ENCODE data around the gene CCDC12.

CCDC12 gene

DNA sequence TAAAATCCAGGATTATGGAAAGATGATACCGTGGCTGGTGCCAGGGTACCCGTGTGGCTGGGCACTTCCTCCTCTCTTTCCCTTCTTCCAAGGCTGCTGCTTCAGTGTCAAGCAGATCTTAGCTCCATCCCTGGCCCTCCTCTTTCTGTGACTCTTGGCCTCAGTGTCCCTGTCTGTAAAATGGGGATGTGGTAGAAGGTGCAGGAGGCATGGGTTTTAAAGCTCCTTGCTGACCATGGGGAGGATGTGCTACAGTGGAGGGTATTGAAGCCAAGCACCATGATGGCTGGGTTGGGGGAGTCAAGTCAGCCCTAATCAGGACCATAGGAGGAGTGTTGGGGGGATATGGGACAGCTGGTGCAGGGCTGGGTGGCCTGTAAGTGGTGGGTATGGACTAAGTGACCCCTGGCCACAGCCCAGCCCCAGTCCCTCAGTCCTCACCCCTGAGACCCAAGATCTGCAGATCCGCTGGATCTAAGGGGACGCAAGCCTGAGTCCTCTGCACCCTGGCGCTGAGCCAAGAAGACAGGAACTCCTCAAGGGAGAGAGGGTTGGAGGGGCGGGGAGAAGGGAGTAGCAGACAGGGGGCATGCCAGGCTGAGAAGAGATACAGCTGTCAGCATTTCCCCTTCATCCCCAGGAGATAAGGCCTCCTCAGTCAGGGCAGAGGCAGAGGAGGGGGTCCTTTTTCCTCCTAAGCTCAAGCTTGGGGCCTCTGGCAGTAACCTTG is 87.0 kb downstream of the CCDC12 start:
- Histone ChIP-seq H3K4me3 (ENCODE audit: insufficient read depth, low read length, poor library complexity, severe bottlenecking) (no peak overlapping the region), H3K9me2 (replicated peaks; ENCODE audit: insufficient read depth, low read length) (no peaks in the 10 kb centered on the region), H3K27ac (ENCODE audit: low read depth, low read length) (no peak overlapping the region), H3K9me3 (ENCODE audit: insufficient read depth, low read length) (no peaks in the 10 kb centered on the region), H3F3A (ENCODE audit: insufficient read depth) (no peaks in the 10 kb centered on the region), H4K20me1 (ENCODE audit: low read depth, low read length) (no peaks in the 10 kb centered on the region), H3K79me2 (ENCODE audit: insufficient read depth, low read length) (no peaks in the 10 kb centered on the region), H3K4me2 (ENCODE audit: low read depth, low read length, poor library complexity, severe bottlenecking) (no peak overlapping the region), H3K27me3 (ENCODE audit: low read length) (no peaks in the 10 kb centered on the region), H2AFZ (ENCODE audit: low read depth, low read length, severe bottlenecking) (no peak overlapping the region), H3K9ac (ENCODE audit: low read length) (no peak overlapping the region), H3K36me3 (ENCODE audit: low read length) (no peaks in the 10 kb centered on the region)
- no peak for TF ChIP-seq EZH2phosphoT487 (conservative IDR thresholded peaks at IDR 0.05; ENCODE audit: low read length)
- TF ChIP-seq CTCF (IDR thresholded peaks at IDR 0.05; ENCODE audit: insufficient read depth, low read length, poor library complexity, severe bottlenecking), result no peak

- Histone ChIP-seq H3K36me3 (ENCODE audit: low read length) (no peaks in the 10 kb centered on the region), H3K9me2 (replicated peaks; ENCODE audit: insufficient read depth, low read length) (no peaks in the 10 kb centered on the region), H3K27ac (ENCODE audit: low read depth, low read length) (no peak overlapping the region), H4K20me1 (ENCODE audit: low read depth, low read length) (no peaks in the 10 kb centered on the region), H3K27me3 (ENCODE audit: low read length) (no peaks in the 10 kb centered on the region), H2AFZ (ENCODE audit: low read depth, low read length, severe bottlenecking) (no peak overlapping the region), H3K9ac (ENCODE audit: low read length) (no peak overlapping the region), H3F3A (ENCODE audit: insufficient read depth) (no peaks in the 10 kb centered on the region), H3K4me3 (ENCODE audit: insufficient read depth, low read length, poor library complexity, severe bottlenecking) (no peak overlapping the region), H3K79me2 (ENCODE audit: insufficient read depth, low read length) (no peaks in the 10 kb centered on the region), H3K9me3 (ENCODE audit: insufficient read depth, low read length) (no peaks in the 10 kb centered on the region), H3K4me2 (ENCODE audit: low read depth, low read length, poor library complexity, severe bottlenecking) (no peak overlapping the region)
- TF ChIP-seq EZH2phosphoT487 (conservative IDR thresholded peaks at IDR 0.05; ENCODE audit: low read length) (no peak), CTCF (IDR thresholded peaks at IDR 0.05; ENCODE audit: insufficient read depth, low read length, poor library complexity, severe bottlenecking) (no peak)
Measured at GRCh38 chr3:46888705-46889104, 87.8 kb downstream of the CCDC12 start.

DNA sequence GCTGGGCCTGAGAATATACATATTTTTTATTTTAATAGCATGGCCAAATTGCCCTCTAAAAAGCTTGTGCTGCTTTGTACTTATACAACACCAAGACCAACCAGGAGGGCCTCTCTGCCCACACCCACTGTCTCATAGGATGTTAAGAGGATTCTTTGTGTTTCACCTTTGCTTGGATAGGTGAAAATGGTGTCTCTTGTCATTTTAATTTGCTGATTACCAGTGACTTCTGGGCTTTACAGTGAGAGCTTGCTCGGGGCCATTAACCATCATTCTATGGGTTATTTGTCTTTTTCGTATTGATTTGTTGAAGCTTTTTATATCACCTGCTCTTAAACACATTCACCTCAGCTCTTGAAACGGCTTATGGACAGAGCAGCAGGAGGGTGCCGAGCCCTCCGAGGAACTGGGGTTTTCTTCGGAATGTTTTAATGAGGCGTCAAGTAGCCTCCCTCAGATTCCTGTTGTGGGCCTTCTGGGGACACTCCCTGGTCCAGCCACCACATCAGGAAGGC is 88.5 kb downstream of the CCDC12 start:
- no peaks in the 10 kb centered on the region for H3K9me3 ChIP-seq (ENCODE audit: insufficient read depth, low read length)
- TF ChIP-seq EZH2phosphoT487 (conservative IDR thresholded peaks at IDR 0.05; ENCODE audit: low read length) (no peak), CTCF (IDR thresholded peaks at IDR 0.05; ENCODE audit: insufficient read depth, low read length, poor library complexity, severe bottlenecking) (no peak)
- no peak overlapping the region for H3K9ac ChIP-seq (ENCODE audit: low read length)
- no peaks in the 10 kb centered on the region for H3K27me3 ChIP-seq (ENCODE audit: low read length)
- no peaks in the 10 kb centered on the region for H4K20me1 ChIP-seq (ENCODE audit: low read depth, low read length)
- no peaks in the 10 kb centered on the region for H3F3A ChIP-seq (ENCODE audit: insufficient read depth)
- H3K9me2 ChIP-seq (replicated peaks; ENCODE audit: insufficient read depth, low read length), result no peaks in the 10 kb centered on the region
- no peak overlapping the region for H3K4me3 ChIP-seq (ENCODE audit: insufficient read depth, low read length, poor library complexity, severe bottlenecking)
- no peaks in the 10 kb centered on the region for H3K36me3 ChIP-seq (ENCODE audit: low read length)
- no peak overlapping the region for H2AFZ ChIP-seq (ENCODE audit: low read depth, low read length, severe bottlenecking)
- H3K79me2 ChIP-seq (ENCODE audit: insufficient read depth, low read length), result no peaks in the 10 kb centered on the region
- H3K4me2 ChIP-seq (ENCODE audit: low read depth, low read length, poor library complexity, severe bottlenecking), result no peak overlapping the region
- H3K27ac ChIP-seq (ENCODE audit: low read depth, low read length), result no peak overlapping the region

Data from SU-DHL-6 (cell line).